GM21360 (cell line): Measurements from ENCODE around the gene NPHP4.

Source experiments
- ATAC-seq: cut with Tn5 transposase; IDR thresholded peaks from one replicate; pipeline ENCODE4 v1.9.1; 2021; ENCODE audit warnings: mild to moderate bottlenecking, moderate library complexity; ENCODE audit not compliant: unreplicated experiment

Gene NPHP4

DNA sequence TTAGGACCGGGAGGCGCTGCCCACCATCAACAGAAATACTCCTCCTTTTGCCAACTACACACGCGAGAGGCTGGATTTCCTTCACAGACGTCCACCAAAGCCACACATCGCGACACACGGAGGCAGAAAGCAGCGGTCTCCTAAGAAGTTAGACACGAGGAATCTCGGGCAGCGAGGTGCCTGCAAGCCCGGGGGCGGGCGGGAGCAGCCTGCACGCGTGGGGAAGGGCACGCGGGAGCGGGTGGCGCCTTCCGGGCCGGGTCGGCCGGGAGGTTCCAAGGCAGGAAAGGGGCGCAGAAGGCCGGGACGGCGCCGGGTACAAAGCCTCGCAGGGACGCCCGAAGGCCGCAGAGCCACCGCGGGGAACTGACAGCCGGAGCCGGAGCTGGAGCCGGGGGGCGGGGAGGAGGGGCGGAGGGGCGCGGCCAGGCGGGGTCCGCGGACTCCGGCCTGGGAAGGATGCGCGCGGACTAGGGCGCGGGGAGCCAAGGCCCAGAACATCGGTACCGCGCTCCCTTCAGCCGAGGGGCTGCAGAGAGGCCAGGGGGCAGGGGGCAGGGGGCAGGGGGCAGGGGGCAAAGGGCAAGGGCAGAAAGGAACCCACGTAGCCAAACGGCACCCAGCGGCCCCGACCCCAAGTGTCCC lies 722 bp downstream of the NPHP4 start:
- ATAC-seq: no peak

DNA sequence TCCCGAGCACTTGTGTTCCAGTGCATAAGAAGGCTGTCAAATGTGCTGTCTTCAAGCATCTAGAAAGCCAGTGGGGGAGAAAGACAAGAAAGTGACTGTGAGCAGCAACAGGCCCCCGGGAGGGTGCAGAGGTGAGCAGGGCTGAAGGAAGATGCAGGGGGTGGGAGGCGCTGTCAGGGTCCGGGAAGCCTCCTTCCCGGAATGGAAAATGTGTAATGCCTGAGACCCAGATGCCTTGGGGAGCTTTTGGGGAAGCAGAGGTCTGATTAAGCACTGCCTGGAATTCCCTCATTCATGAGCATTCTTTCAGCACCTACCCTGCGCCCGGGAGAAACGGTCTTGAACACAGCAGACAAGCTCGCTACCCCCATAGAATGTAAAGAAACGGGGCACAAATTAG lies 1.3 kb downstream of the NPHP4 start:
- no peak for ATAC-seq

DNA sequence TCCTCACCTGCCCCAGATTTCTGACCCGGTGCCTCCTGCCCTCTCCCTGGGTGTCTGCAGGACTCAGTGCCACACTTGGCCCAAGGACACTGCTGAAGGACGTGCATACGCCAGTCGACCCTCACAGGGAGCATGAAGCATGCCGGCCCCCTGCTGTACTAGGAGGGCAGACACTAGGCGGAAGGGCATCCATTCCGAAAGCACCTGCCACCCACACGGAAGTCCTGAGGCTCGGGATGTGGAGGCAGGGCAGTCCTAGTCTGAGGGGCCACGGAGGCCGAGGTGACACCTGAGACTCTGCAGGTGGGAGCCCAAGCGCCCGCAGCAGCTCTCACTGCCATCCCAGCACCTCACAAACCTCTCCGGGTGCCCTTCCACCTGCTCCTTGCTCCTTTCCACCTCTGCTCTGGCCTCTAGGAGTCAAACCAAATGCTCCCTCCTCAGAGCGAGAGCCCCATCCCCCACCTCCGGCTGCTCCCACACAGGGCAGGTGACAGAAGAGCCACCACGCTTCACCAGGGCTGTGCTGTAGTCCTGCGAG lies 2.4 kb downstream of the NPHP4 start:
- ATAC-seq: no peak

DNA sequence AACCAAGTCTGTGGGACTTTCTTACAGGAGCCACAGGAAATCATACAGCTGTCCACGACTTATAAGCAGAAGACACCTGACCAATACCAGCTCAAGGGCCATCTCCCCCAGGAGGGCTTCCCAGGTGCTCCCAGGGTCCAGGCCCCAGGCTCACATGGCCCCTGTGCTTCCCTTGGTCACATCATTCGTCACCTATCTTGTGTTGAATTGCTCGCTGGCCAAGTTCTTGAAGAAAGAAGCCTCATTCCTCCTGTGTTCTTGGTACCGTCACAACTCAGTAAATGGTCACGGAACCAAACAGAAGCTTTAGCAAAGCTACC lies 3.0 kb downstream of the NPHP4 start:
- no peak for ATAC-seq

DNA sequence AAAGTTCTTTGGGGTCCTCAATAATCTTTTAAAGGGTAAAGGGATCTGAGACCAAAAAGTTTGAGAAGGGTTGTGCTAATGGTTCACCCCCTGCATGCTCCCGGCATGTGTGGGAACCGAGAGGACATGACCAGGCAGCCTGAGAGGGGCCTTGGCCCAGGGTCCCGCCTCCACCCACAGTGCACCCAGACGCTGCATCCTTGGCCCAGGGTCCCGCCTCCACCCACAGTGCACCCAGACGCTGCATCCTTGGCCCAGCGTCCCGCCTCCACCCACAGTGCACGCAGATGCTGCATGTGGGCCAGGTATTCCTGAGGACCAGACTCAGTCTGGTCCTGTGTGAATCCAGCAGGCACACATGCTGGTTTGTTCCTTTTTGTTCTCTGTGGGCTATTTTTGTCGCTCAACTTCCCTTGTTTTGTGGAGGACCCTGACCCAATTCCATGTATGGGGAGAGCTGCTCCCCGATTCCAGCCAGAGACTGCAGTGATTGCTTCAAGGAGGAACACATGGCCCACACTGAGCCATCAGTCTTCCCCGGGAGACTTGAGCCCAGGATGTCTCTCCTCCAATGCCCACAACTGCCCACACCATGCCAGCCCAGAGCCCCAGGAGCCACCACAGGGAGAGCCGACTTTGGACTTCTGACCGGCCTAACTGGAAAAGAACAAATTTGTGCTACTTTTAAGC lies 3.5 kb downstream of the NPHP4 start:
- no peak for ATAC-seq

DNA sequence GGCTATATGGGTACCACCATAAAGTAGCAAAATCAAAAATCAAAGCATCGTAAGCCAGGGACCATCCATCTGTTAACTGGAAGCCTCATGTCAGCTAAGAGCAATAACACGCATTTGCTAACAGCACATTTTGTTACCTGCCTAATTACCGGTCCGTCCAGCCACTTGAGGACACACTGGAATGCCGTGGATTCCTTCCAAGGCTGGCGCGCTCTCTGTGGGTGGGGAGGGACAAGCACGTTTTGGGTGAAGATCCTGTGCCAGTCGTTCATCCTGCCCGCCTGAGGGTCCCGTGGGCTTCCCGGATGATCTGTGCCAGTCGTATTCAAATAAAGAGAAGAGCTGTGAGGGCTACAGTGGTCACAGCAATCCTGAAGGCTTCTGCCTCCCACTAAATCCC lies 6.2 kb downstream of the NPHP4 start:
- ATAC-seq: no peak

DNA sequence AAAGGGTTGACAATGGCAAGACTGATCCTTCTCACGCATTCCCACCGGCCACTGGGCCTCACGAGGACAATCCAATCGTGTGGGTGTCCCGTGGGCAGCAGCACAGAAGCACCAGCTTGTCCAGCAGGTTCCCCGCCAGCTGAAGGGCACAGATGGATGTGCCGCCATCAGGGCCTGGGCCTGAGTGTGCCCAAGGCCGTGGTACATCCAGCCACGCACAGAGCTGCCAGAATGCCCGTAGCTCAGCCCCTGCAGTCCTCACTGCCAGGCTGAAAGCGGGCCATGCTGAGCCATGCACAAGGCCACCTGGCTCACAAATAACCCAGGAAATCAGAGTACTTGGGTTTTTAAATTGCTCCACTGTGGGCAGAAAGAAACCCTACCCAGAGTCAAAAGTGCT lies 7.0 kb downstream of the NPHP4 start:
- no peak for ATAC-seq

DNA sequence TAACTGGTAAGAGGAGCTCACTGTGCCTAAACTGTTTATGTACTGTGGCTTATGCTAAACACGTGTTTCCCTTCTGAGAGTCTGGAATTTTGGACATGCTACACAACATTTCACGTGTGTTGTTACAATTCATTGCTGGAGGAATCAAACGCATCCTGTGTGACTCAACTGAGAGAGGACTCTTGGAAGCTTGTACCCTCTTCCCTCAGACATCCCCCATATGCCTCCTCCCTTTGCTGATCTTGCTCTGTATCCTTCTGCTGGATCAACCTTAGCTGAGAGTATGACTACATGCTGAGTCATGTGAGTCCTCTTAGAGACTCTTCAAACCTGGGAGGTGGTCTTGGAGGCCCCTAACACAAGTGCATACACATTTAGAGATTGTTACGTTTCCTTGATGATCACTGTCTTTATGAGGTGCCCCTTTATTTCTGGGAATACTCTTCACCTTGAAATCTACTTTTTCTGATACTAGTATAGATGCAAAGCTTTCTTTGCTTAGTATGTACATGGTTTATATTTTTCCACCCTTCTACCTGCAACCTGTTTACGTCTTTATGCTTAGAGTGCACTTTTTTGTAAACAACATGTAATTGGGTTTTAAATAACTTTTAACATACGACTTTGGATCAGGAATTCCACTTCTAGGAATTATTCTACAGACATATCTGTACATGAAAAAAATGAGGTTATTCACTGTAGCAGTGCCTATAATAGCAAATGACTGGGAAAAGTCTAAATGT lies 8.7 kb downstream of the NPHP4 start:
- no peak for ATAC-seq

DNA sequence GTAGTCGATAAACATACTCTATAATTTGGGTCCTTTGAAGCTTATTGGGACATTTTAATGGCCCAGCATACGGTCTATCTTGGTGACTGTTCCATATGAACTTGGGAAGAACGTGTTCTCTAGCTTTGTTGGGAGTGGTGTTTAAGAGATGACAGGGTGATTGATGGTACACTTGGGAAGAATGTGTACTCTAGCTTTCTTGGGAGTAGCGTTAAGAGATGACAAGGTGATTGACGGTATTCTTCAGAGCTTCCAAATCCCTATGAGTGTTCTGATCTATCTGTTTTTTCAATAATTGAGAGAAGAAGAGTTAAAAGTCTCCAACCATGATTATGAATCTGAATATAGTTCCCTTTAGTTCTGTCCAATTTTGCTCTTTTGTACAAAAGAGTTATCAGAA lies 9.4 kb downstream of the NPHP4 start:
- ATAC-seq: no peak

DNA sequence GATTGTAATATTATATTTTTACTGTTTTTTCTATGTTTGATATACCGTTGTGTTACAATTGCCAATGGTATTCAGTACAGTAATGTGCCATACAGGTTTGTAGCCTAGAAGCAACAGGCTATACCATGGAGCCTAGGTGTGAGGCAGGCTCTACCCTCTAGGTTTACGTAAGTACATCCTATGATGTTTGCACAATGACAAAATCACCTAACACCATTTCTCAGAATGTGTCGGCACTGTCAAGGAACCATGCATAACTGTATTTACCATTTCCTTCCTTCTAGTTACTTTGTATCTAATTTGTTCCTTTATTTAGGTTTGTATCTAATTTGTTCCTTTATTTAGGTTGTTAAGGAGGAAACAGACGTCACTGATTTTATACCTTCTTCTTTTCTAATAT lies 9.9 kb downstream of the NPHP4 start:
- no peak for ATAC-seq

DNA sequence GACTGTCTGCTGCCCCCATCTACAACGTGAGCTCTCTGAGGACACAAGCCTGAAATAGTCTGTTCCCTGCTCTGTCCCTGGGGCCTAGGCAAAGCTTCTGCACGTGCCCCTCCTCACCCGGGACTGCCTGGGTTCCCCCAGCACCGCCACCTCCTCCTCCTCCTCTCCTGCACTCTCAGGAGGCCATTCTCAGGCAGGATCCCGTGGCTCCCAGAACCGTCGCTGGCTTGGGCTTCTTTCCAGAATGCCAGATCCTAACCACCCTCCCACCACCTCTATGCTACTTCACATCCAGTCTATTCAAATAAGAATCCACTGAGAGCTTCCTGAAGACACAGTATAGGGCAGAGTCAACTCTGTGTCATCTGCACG lies 11.2 kb downstream of the NPHP4 start:
- ATAC-seq: no peak

DNA sequence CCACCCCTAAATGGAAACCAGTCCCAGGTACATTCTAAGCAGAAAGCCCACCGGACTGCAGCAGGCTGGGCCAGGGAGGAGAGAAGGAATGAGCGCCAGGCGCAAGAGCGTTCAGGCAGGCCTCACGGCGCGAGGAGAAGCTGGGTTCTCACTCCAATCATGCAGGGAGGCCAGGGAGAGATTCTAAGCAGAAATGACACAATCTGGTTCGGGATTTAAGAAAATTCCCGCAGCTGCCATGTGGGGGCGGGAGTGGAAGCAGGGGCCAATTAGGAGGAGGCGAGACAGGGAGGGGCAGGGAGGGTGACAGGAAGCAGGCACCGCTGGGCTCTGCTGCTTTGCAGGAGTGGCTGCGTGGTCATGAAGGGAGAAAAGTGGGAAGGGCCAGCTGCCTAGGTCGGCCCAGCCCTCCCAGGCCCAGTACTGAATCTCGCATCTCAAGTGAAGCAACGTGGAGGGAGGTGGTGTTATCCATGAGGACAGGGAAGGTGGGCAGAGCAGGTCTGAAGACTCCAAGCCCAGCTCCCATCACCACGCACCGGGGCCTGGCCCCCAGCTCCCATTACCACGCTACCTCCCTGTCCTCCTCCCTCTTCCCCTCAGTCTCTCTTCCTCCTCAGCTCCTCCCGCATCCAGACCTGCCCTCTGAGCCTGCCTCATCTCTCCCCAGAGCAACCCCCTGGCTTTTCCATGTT lies 11.8 kb downstream of the NPHP4 start:
- ATAC-seq: no peak

DNA sequence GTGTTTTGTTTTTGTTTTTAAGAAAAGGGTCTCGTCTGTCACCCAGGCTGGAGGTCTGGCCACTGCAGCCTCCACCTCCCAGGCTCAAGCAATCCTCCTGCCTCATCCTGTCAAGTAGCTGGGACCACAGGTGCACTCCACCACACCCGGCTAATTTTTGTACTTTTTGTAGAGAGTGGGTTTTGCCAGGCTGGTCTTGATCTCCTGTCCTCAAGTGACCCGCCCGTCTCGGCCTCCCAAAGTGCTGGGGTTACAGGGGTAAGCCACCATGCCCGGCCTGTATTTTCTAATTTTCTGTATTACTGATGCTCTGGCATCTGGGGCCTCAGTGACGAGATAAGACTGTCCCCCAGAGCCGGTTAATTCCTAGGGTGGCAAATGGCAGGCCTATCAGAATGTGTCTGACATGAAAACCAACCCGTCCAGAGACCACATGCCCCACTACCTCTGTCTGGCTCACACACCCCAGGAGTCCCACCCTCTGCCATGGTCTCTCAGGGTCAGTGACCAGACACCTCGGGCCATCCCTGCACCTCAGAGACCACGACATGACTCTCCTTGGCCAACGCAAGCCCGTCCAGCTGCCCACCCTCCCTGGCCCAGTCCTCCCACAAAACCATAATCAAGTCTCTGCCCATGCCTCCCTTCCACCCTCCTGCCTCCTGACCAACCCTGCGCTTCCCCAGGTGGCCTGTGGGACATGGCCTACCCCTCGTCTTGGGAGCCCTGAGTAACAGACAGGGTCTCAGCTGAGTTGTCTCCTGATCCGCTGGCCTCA lies 12.5 kb downstream of the NPHP4 start:
- no peak for ATAC-seq

DNA sequence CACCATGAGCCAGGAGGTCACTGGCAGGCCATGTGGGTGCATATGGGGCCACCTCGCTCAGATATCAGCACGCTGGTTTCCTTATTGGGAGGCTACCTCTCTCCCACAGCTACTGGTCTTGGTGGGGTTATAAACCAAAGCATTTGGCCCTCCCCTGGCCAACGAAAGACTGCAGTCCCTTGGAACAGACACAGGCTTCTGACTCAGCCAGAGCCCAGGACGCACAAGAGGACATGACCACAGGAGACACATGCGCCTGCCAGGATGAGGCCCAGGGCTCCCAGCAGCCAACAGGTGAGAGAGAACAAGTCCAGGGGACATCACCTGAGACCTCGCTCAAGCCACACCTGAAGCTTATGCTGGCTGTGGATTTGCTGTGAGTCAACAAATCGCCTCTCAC lies 13.8 kb downstream of the NPHP4 start:
- ATAC-seq: no peak

DNA sequence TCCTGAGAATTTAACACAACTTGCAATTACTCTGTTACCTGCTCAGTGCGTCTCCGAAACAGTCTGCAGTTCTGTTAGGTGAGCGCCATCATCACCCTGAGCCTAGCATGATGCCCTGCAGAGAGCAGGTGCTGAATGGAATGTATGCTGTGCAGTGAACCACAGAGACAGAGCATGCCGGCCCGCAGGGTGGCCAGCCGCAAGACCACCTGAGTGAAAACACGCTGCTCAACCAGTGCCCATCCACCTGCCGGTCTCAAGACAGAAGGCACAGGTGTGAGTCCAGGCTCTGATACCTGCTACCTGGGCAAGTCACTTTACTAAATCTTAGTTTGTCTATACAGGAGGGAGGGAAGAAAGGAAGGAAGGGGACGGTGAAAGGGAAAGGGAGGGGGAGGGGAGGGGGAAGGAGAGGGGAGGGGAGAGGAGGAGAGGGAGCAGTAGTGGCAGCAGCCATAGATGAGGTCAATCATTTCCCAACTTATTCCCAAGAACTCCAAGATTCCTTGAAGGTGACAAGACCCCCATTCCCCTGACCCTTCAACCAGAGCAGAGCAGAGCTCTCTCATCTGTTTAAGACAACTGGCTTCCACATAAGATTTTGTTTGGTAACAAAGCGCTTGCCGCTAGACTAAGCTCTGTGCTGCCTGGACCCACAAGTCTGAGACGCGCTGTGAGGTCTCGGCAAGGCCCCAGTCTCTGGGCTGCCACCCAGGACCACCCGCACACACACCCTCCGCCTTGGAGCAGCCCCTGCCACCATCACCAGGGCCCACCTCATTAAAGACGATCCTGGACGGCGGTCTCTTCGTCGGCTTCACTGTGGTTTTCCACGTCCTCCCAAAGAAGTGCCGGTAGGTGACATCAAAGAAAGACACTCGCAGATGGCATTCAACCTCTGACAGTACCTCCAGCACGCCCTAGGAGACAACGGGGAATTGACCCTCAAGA lies 14.5 kb downstream of the NPHP4 start:
- ATAC-seq: no peak

DNA sequence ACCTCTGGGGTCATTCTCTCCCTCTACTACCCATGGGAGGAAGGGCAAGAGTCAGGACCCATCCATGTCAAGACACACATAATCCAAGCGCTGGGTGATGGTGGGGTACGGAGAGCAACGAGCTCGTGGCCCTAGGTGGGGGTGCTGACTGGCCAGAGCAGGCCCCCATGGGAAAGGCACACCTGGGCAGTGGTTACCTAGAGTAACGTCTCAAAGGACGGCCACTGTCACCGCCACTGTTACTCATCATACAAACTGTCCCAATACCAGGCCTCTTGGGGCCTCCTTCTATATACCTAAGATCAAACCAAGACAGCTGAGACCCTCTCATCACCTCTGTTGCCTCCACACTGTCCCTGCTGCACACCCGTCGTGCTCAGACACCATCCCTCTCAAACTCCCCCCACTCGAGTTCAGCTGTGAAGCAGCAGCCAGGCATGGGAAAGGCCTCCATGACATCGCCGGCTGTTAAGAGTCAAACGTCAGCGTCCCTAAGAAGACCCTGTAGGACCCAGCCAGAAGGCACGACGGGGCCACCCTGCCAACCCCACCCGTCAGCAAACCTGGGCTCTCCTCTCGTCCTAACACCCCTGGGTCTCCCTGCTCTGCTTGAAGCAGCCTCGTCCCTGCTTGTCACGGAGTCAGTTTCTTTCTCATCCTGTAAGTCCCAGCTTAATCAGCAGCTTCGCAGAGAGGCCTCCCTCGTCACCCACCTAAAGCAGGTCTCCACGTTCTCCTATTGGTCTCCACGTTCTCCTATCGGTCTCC lies 15.3 kb downstream of the NPHP4 start:
- ATAC-seq: no peak

DNA sequence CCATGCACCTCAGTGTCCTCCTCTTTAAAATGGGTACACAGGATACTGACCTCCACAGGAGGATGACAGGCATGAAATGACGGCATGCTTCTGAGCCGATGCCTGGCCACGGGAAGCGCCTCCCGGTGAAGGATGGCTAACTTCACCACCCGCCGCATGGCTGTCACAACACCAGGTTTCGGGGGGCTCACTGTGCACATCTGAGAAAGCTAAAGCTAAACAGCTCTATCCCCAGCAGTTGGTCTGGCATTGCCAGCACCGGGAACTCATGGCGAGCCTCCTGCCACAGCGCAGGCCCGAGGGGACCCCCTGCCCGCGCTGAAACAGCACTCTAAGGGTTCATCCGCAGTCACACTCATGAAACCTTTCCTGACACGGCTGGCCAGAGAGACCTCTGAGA lies 16.0 kb downstream of the NPHP4 start:
- no peak for ATAC-seq

DNA sequence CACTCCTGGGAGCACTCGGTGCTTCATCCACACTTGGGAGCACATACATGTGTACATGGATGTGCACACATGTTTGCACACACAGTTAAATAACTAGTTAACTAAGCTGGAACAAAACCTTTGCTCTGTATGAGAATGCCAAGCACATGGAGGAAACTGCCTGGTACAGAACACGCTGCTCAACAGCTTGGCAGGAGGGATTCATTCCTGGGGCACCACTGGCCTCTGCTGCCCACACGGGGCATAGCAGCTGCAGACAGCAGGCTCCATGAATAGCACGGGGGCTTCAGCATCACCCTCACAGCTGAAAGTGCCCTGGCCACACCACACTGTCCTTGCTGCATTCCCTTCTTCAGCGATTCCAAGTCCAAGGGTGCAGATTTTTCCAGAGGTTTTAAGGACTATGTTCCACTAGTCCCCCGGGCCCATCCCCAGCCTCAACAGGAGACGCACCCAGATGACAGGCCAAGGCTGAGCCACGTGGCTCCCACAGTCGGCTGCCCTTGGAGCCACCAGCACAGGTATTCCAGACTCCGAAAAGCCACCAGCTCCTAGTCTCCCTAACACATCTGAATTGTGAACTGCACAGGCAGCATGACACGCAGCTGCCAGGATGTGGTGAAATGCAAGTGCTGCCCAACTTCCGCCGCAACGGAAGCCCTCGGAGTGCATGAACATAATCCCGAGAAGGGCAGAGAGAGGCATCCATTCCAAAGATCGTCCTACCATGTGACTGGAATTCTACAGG lies 16.9 kb downstream of the NPHP4 start:
- ATAC-seq: no peak
